Endodermal cell (in vitro differentiated cells): ENCODE results near the gene COL26A1. TPM values are rescaled to one million over a fixed set of nuclear protein-coding genes. Genes with fewer than 3 reads are reported as not detected.
A peak's percentile ranks its signal among the peaks of the same experiment; 100 is the strongest.
"Not testable (repeated sequence)": the region's sequence is repeated elsewhere in the genome, so short reads cannot be mapped to it uniquely, and the experiment has no call there.

Source experiments
- DNase-seq: peaks from one replicate; pipeline ENCODE4 v3.0.0-alpha.2; 2017
- H3K27ac ChIP-seq: 2 replicates; pipeline ENCODE4 v1.5.1; 2013; ENCODE audit warnings: mild to moderate bottlenecking, low read depth, low read length, moderate library complexity
- H3K27me3 ChIP-seq: 2 replicates; pipeline ENCODE4 v1.6.1; 2013; ENCODE audit warnings: mild to moderate bottlenecking, low read length, moderate library complexity; ENCODE audit not compliant: insufficient read depth, control insufficient read depth, poor library complexity, severe bottlenecking
- H3K36me3 ChIP-seq: 2 replicates; pipeline ENCODE4 v1.7.0; 2013; ENCODE audit warnings: mild to moderate bottlenecking, low read length, moderate library complexity; ENCODE audit not compliant: control insufficient read depth, insufficient read depth
- H3K4me1 ChIP-seq: one replicate; pipeline ENCODE4 v1.7.0; 2013; ENCODE audit warnings: low read length; ENCODE audit not compliant: control insufficient read depth, insufficient read depth
- H3K4me3 ChIP-seq: 2 replicates; pipeline ENCODE4 v1.5.1; 2013; ENCODE audit warnings: mild to moderate bottlenecking, low read length, moderate library complexity
- H3K9ac ChIP-seq: 2 replicates; pipeline ENCODE4 v1.6.1; 2013; ENCODE audit warnings: mild to moderate bottlenecking, low read length, moderate library complexity; ENCODE audit not compliant: poor library complexity, severe bottlenecking; ENCODE audit errors: extremely low read depth
- H3K9me3 ChIP-seq: 2 replicates; pipeline ENCODE4 v1.6.1; 2013; ENCODE audit warnings: mild to moderate bottlenecking, low read length, moderate library complexity; ENCODE audit not compliant: control insufficient read depth
- H3K27ac Mint-ChIP-seq: 2 replicates; pipeline ENCODE4 v1.8.0; 2020; ENCODE audit warnings: mixed read lengths
- H3K27me3 Mint-ChIP-seq: 2 replicates; pipeline ENCODE4 v1.8.0; 2021; ENCODE audit warnings: mild to moderate bottlenecking, mixed read lengths; ENCODE audit not compliant: insufficient read depth
- H3K36me3 Mint-ChIP-seq: 2 replicates; pipeline ENCODE4 v1.8.0; 2020; ENCODE audit warnings: low read depth, mixed read lengths
- H3K4me1 Mint-ChIP-seq: 2 replicates; pipeline ENCODE4 v1.8.0; 2020; ENCODE audit warnings: mixed read lengths
- H3K4me3 Mint-ChIP-seq: 2 replicates; pipeline ENCODE4 v1.8.0; 2020; ENCODE audit warnings: mild to moderate bottlenecking, moderate library complexity, mixed read lengths
- H3K9me3 Mint-ChIP-seq: 2 replicates; pipeline ENCODE4 v1.8.0; 2020; ENCODE audit warnings: mild to moderate bottlenecking, mixed read lengths
- WGBS, 2 experiments: methylation state at CpG; one replicate each; pipeline versions ENCODE4 v1.1.5 to v1.1.7; 2013; ENCODE audit warnings: missing lambda C conversion rate in 2 of 2, mixed read lengths in 1 of 2; ENCODE audit not compliant: insufficient coverage in 1 of 2, insufficient read length in 1 of 2; 5-methylcytosine and 5-hydroxymethylcytosine counted together
- total RNA-seq, 2 donors: library from RNA; stranded (reverse); fragmentation: NEBNext Ultra II Directional in 1 of 2; extraction: Animal tissue kit (Norgen Biotek cat#: 25700) in 1 of 2; gene quantifications; 2 replicates in 1 of 2; 3 replicates in 1 of 2; pipeline ENCODE4 v1.2.1, GENCODE V29; 2021
- TF ChIP-seq, protein P1 (sequence below): fragments of 200-600 bp; sonication (generic); conservative IDR thresholded peaks from 2 replicates; pipeline ENCODE4 v1.5.0; 2021; ENCODE audit warnings: antibody characterized with exemption, mild to moderate bottlenecking

COL26A1 gene
- total RNA-seq, 2 donors from 2014 or later, result 41.2 to 47.0 TPM

DNA sequence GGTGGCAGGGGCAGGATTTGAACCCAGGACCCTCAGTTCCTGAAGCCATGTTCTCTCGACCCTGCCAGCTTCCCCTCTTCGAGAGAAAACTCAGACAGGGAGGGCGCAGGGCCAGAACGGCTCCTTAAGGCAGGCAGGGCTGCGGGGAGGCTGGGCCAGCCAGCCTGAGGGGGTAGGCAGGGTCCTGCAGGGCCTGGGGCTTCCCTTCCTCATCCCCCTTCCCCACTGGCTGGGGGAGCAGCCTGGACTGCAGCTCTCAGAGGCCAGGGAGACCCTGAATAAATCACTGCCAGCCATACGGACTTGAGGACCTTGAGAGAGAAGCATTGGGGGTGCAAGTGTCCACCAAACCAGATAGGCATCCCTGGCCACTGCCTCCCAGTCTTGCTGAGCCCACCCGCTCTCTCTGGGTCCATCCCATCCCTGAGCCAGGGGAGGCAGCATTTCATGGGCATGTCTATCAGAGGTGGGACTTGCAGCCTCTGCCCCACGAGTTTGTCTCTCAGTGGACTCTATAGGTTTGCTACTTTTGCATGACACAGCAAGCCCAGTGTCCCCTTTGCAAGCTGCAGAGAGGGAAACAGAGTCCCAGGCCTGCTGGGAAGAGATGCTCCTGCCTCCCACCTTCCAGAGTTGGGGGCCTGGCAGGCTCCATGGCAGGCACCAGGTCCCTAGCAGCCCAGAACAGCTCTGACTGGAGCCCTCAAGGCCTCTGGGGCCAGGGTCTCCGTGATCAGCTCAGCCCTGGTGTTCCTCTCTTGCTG is 195.5 kb downstream of the COL26A1 start:
- TF ChIP-seq, protein P1, sequence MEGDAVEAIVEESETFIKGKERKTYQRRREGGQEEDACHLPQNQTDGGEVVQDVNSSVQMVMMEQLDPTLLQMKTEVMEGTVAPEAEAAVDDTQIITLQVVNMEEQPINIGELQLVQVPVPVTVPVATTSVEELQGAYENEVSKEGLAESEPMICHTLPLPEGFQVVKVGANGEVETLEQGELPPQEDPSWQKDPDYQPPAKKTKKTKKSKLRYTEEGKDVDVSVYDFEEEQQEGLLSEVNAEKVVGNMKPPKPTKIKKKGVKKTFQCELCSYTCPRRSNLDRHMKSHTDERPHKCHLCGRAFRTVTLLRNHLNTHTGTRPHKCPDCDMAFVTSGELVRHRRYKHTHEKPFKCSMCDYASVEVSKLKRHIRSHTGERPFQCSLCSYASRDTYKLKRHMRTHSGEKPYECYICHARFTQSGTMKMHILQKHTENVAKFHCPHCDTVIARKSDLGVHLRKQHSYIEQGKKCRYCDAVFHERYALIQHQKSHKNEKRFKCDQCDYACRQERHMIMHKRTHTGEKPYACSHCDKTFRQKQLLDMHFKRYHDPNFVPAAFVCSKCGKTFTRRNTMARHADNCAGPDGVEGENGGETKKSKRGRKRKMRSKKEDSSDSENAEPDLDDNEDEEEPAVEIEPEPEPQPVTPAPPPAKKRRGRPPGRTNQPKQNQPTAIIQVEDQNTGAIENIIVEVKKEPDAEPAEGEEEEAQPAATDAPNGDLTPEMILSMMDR, result no peak
- Mint-ChIP-seq H3K4me1 (no peaks in the 10 kb centered on the region), H3K27me3 (no peaks in the 10 kb centered on the region), H3K27ac (no peak overlapping the region), H3K36me3 (no peaks in the 10 kb centered on the region), H3K4me3 (no peak overlapping the region), H3K9me3 (no peaks in the 10 kb centered on the region)
- no peaks in the 10 kb centered on the region for H3K4me1 ChIP-seq
- no peaks in the 10 kb centered on the region for H3K27me3 ChIP-seq
- no peak overlapping the region for H3K4me3 ChIP-seq
- H3K9me3 ChIP-seq, result no peaks in the 10 kb centered on the region
- no peak overlapping the region for H3K27ac ChIP-seq
- no peak overlapping the region for H3K9ac ChIP-seq
- no peaks in the 10 kb centered on the region for H3K36me3 ChIP-seq
- peak; percentile 45 for DNase-seq
- 85 to 87% methylated on average over 5 to 9 of the region's 9 CpGs for WGBS, 2 experiments

- H3K4me1 Mint-ChIP-seq, result no peaks in the 10 kb centered on the region
- no peaks in the 10 kb centered on the region for H3K36me3 Mint-ChIP-seq
- H3K36me3 ChIP-seq, result no peaks in the 10 kb centered on the region
- H3K27ac ChIP-seq, result no peak overlapping the region
- 89 to 92% methylated on average over 5 to 8 of the region's 9 CpGs for WGBS, 2 experiments
- no peak overlapping the region for H3K27ac Mint-ChIP-seq
- H3K9me3 ChIP-seq, result no peaks in the 10 kb centered on the region
- H3K4me3 Mint-ChIP-seq, result no peak overlapping the region
- TF ChIP-seq, protein P1, result no peak
- H3K9me3 Mint-ChIP-seq, result no peaks in the 10 kb centered on the region
- H3K27me3 ChIP-seq, result no peaks in the 10 kb centered on the region
- H3K4me1 ChIP-seq, result no peaks in the 10 kb centered on the region
- H3K4me3 ChIP-seq, result no peak overlapping the region
- DNase-seq, result peak; percentile 64
- H3K27me3 Mint-ChIP-seq, result no peaks in the 10 kb centered on the region
- H3K9ac ChIP-seq, result no peak overlapping the region
Observed at GRCh38 chr7:101558742-101559325, 196.2 kb downstream of the COL26A1 start.

- H3K4me3 Mint-ChIP-seq, result no peak overlapping the region
- no peaks in the 10 kb centered on the region for H3K36me3 Mint-ChIP-seq
- DNase-seq, result peak; percentile 49
- no peaks in the 10 kb centered on the region for H3K4me1 ChIP-seq
- TF ChIP-seq, protein P1, result no peak
- no peaks in the 10 kb centered on the region for H3K36me3 ChIP-seq
- no peak overlapping the region for H3K27ac Mint-ChIP-seq
- H3K4me3 ChIP-seq, result no peak overlapping the region
- 78 to 100% methylated on average over 1 of the region's 1 CpG for WGBS, 2 experiments
- no peaks in the 10 kb centered on the region for H3K9me3 ChIP-seq
- no peak overlapping the region for H3K27ac ChIP-seq
- H3K27me3 ChIP-seq, result no peaks in the 10 kb centered on the region
- H3K27me3 Mint-ChIP-seq, result no peaks in the 10 kb centered on the region
- no peak overlapping the region for H3K9ac ChIP-seq
- no peaks in the 10 kb centered on the region for H3K4me1 Mint-ChIP-seq
- H3K9me3 Mint-ChIP-seq, result no peaks in the 10 kb centered on the region
Observed at GRCh38 chr7:101559586-101559985, 196.9 kb downstream of the COL26A1 start.

GRCh38 chr7:101560021-101560420 is 197.3 kb downstream of the COL26A1 start:
- H3K4me3 ChIP-seq, H3K36me3 Mint-ChIP-seq, H3K27ac Mint-ChIP-seq, H3K9ac ChIP-seq, H3K27me3 Mint-ChIP-seq, H3K4me1 Mint-ChIP-seq, H3K9me3 Mint-ChIP-seq, H3K27me3 ChIP-seq, H3K4me1 ChIP-seq, H3K4me3 Mint-ChIP-seq, H3K27ac ChIP-seq, H3K9me3 ChIP-seq, H3K36me3 ChIP-seq: not testable (repeated sequence)
- WGBS, 2 experiments, result 96 to 100% methylated on average over 1 to 3 of the region's 3 CpGs
- peak; percentile 25 for DNase-seq
